HG03457 (cell line): ENCODE data around the gene RXRA.

Experiments used
- ATAC-seq: cut with Tn5 transposase; IDR thresholded peaks from one replicate; pipeline ENCODE4 v1.9.1; 2021; ENCODE audit warnings: moderate number of reproducible peaks; ENCODE audit not compliant: unreplicated experiment

Gene RXRA

DNA sequence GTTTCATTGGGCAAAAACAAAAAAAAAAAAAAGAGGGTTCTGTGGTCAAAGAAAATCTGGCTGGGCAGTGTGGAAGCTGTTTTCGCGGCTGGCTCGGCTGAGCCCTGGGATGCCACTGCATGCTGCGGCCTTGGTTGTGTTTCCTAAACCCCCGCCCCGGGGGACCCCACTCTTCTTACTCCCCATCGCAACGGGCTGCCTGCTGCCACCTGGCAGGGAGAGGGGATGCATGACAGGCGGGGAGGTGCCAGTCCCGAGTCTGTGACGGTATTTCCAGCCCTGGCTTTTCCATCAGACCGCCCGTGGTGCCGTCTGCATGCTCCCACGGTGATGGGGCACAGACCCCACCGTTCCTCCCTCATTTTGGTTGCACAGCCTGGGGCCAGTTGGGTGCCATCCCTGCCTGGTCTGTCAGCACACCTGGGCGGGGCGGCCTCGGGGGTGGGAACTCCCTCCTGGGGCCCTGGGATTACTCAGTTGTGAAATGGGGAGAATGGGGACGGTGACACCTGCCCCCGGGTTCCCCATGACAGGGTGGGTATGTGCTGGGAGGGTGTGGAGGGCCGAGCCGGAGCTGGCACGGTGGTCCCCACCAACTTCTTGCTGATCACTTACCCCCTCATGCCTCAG lies 101.0 kb downstream of the RXRA start:
- no peak for ATAC-seq

- ATAC-seq = no peak
Measured at GRCh38 chr9:134428559-134428958, 102.3 kb downstream of the RXRA start.

GRCh38 chr9:134429007-134429406 lies 102.8 kb downstream of the RXRA start:
- ATAC-seq = no peak

DNA sequence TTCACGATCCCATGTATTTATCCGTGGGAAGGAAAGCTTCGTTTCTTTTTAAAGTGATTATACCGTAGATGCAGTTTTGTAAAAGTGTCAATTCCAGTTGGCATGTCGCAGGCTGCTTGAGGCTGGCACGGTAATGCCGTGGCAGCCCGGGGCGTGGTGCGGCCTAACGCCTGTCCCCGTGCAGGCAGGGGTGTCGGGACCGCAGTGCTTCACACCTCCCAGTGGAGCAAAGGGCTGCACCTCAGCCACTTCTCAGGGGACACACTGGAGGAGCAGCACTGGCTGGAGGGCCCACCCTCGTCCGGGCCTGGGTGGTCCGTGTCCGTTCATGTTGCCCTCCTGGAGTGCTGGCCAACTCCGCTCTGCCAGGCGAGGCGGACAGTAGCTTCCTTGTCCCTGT lies 103.2 kb downstream of the RXRA start:
- no peak for ATAC-seq

DNA sequence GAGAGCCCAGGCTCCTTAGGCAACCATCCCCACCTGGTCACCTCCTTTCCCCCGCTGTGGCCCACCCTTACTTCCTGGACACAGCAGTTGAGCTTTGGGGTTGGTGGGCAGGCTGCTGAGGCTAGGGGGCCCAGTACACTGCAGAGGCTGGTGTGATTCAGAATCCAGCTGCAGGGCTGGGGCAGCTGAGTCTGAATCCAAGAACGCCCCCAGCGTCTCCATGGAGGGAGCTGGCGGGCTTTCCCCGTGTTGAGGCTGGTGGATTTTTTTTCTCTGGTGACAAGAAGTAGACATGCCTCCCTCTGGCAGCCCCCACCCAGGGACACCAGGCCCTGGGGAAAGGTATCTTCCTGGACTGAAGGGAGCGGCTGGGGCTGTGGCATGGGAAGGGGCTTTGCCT lies 104.8 kb downstream of the RXRA start:
- no peak for ATAC-seq

GRCh38 chr9:134431626-134432025 lies 105.4 kb downstream of the RXRA start:
- ATAC-seq = no peak

GRCh38 chr9:134432471-134432870 lies 106.2 kb downstream of the RXRA start:
- no peak for ATAC-seq

DNA sequence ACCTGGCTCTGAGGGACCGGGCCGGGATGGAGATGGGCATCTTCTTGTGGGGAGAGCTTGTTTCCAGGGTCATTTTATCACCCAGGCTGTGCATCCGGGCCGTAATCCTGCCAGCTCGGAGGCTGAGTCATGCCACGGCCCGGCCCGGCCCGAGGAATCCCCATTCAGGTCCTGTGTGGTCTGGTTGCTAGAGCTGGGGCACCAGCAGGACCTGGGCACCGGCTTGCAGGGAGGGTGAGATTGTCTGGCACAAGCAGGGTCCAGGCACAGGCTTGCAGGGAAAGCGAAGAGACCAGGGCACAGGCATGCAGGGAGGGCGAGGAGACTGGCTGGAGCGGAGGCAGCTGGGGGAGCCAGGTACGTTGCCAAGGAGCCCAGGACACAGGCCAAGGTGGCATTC lies 106.8 kb downstream of the RXRA start:
- ATAC-seq = no peak

GRCh38 chr9:134433909-134434882 lies 107.9 kb downstream of the RXRA start:
- no peak for ATAC-seq

DNA sequence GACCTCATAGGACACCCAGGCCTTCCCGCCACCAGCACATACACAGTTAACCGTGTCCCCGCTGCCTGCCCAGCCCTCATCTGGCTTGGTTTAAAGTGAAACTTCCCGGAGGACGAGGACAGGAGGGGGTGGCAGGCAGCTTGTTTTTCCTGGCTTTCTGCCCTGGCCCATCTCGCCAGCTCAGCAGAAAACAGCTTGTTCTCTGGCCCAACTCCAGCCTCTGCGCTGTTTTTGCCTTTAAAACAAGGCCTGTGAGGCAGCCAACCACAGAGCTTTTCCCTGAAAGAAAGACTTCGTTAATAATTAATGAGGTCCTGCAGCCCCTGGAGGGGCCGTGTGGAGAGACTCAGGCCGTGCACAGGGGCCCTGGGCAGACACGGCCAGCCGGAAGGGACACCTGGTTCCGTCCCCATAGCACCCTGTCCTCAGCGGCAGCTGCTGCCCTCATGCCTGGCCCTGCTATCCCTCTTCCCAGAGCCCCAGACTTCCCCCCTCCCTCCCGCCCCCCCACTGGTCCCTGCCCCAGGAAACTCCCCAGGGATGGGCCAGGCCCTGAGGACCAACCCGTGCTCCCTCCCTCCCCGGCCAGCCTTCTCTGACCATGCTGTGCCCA lies 108.7 kb downstream of the RXRA start:
- ATAC-seq = no peak

DNA sequence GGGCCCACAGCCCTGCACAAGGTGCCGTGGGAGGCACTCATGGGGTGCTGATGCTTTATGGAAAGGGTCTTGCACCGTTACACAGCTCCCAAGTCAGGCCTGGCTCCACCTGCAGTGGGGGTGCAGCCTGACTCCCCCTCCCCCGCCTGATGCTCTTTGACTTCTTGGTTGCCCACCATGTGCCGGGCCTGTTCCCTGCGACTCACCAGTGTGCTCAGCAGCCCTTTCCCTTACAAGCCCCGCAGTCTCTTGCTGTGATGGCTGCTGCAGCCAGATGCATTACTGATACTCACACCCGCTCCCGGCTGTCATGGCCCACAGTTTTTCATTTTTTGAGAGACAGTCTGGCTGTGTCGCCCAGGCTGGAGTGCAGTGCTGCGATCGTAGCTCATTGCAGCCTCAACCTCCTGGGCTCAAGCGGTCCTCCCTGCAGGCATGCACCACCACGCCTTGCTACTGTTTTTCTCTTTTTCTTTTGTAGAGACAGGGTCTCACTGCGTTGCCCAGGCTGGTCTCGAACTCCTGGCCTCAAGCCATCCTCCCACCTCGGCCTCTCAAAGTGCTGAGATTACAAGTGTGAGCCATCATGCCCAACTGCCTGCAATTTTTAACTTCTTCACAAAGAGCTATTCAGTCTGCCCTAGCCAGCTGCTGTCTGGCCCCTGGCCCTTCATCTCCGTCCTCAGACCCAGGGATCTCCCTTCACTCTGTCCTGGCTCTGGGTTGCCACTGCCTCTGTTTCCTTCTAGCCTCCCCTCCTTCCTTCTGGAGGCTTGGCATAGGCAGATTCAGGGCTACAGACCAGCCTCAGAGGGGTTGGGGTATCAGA lies 109.5 kb downstream of the RXRA start:
- no peak for ATAC-seq

GRCh38 chr9:134436379-134436762 lies 110.1 kb downstream of the RXRA start:
- no peak for ATAC-seq

DNA sequence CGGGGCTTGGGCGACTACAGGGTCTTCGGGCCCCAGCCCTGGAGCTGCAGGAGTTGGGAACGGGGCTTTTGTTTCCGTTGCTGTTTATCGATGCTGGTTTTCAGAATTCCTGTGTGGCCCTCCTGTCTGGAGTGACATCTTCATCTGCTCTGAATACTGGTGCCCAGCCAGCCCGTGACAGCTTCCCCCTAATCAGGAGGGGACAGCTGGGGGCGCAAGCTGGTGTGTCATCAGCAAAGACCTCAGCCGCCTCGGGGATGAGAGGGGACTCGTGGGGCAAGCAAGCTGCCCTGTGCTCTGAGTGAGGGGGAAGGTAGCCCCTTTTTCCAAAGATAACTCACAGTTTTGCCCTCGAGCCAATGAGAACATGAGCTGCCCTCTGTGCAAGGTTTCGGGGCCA lies 110.7 kb downstream of the RXRA start:
- ATAC-seq = no peak

- no peak for ATAC-seq
Measured at GRCh38 chr9:134437403-134438194, 111.3 kb downstream of the RXRA start.

DNA sequence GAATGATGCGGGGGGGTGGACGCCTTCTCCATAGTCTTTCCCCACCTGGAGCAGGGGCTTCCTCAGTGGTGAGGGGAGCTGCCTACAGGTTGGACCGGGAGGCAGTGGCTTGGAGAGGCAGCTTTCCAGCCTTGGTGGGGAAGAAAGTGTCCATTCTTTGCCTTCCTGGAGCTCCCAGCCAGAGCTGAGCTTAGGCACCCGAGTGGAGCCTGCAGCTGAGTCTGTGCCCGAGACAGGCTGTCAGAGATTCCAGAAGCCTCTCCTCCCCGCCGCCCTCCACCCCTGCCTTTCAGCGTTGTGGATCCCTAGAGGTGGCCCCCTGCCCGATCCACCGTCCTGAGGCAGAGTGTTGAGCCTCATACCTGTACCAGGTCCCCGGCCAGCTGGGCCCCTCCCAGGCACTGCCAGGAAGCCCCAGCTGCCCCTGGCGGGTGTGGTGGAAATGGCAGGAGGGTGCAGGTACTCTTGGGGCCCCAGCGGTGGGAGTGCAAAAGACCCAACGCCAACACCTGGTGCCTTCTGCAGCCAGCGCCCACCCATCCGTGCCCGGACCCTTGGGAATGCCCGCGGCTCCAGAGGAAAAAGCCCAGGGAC lies 112.0 kb downstream of the RXRA start:
- ATAC-seq = no peak

DNA sequence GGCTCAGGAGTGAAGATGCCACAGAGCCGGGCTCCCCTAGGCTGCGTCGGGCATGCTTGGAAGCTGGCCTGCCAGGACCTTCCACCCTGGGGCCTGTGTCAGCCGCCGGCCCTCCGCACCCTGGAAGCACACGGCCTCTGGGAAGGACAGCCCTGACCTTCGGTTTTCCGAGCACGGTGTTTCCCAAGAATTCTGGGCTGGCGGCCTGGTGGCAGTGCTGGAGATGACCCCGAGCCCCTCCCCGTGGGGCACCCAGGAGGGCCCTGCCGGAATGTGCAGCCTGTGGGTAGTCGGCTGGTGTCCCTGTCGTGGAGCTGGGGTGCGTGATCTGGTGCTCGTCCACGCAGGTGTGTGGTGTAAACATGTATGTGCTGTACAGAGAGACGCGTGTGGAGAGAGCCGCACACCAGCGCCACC lies 113.1 kb downstream of the RXRA start:
- ATAC-seq = no peak

DNA sequence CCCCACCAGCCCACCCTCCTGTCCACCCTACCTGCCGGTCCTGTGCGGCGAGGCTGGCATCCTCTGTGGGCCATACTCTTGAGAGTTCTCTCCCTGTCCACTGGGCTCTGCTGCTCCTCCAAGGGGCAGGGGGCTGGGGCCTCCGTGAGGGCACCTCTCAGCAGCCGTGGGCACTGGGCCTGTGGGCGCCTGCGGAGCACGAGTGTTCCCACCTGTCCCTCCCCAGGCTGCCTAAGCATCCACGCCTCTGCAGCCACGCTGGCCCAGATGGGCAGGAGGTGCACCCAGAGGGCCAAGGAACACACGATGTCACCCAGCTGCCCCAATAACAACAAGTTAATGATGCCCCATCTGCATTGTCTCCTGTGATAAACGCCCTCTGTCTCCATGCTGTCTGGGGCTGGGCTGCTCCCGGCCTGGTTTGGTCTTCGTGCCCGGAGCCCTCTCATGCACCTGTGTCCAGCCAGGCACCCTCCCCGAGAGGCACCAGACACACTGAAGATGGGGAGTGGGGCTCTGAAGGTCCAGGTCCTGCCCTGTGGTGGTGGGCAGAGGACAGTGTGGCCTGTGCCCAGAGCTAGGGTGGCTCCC lies 114.5 kb downstream of the RXRA start:
- ATAC-seq = no peak

DNA sequence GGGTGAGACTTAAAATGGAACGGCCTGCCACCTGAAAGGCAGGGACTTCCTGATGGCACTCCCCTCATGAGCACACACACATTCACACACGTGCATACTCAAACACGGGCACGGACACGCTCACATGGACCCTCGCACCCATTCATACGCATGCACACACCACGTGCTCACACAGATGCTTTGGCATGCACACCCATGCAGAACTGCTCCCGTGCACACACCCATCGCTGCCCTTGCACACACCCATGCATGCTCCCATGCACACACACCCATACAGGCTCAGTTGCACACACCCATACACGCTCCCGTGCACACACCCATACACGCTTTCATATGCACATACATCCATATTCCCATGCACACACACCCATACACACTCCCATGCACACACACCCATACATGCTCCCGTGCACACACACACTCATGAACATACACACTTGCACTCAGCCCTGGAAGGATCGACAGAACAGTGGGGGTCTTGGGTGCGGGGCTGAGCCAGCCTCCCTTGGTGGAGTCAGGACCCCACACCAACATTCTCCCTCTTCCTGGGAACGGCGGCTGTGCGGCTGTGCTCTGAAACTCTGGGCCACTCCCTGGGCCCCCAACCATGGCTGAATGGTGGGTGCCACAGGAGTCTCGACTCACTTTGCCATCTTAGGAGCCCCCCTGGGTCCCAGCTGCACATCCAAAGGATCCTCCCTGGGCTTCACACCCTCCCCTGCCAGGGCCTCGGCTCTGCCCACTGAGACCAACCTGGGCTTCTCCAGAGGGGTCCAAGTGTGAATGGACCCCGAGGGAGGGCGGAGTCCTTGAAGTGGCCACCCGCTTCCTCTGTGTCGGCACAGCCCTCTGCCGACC lies 115.2 kb downstream of the RXRA start:
- no peak for ATAC-seq

- ATAC-seq = no peak
Measured at GRCh38 chr9:134442085-134442474, 115.8 kb downstream of the RXRA start.
